HG02840 (cell line): ENCODE data around the gene MYH6.
"Not testable (repeated sequence)": the region's sequence is repeated elsewhere in the genome, so short reads cannot be mapped to it uniquely, and the experiment has no call there.

Experiments used
- ATAC-seq: cut with Tn5 transposase; IDR thresholded peaks from one replicate; pipeline ENCODE4 v1.9.1; 2021; ENCODE audit warnings: mild to moderate bottlenecking, moderate library complexity, moderate number of reproducible peaks; ENCODE audit not compliant: unreplicated experiment, low FRiP score

The MYH6 gene

GRCh38 chr14:23415821-23416778 lies 8.0 kb upstream of the MYH6 start:
- ATAC-seq: no peak

GRCh38 chr14:23414906-23415820 lies 7.1 kb upstream of the MYH6 start:
- no peak for ATAC-seq

- ATAC-seq: no peak
These were observed 6.2 kb upstream of the MYH6 start for GRCh38 chr14:23414254-23414653.

DNA sequence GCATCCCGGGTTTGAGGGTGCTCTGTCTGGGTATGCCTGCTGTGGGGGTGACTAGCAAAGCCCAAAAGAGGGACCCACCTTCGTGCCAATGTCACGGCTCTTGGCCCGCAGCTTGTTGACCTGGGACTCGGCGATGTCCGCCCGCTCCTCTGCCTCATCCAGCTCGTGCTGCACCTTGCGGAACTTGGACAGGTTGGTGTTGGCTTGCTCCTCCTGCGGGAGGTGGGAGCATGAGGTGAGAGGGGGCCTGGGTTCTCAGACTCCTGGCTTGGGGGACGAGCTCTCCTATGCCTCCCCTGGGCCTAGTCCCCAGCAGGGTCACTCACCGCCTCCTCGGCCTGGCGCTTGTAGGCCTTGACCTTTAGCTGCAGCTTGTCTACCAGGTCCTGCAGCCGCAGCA lies 5.6 kb upstream of the MYH6 start:
- no peak for ATAC-seq

GRCh38 chr14:23411563-23412525 lies 3.8 kb upstream of the MYH6 start:
- ATAC-seq: no peak

DNA sequence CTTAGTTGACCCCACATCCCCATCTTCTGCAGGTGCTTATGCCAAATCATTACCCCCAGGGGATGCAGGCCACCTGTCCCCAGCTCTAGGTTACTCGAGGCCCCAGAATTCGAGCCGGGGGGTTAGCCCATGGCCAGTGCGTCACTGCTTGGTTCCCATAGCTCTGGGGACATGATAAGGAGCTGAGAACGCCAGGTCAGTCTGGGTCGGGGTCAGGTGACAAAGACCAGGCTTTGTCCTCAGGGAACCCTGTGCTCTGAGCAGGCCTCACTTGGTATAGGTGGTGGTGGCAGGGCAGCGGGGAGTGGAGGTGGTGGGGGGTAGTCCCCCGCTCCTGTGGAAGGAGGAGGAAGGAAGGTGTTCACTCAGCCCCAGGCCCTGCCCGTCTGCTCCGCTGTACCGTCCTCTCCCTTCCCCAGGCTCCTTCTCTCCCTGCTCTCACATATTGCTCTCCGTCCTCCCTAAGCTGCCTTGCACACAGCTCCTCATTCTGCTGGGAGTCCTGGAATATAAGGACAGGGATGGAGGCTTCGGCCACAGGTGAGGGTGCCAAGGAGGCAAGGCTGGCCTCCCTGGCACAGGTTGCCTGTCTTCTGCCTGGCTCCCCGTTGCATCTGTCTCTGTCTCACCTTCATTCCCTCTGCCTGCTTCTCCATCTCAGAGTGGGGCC lies 2.0 kb upstream of the MYH6 start:
- no peak for ATAC-seq

DNA sequence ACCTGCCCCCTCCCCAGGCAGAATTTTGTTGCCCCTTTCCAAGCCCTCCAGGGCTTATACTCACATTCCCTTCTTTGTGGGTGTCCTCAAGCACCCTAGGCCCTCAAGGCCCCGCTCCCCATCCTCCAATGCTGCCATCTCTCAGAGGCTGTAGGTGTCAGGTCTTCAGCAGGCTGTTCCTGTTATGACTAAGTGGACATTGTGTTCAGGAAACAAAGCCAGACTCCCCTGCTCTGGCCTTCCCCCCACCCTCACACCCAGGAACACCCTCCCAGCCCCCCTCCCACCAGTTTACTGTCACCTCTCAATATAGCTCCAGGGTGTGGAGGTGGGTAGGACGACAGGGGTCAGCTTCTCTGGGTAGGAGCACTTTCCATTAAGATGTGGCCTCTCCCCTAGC lies 1.4 kb upstream of the MYH6 start:
- ATAC-seq: no peak

DNA sequence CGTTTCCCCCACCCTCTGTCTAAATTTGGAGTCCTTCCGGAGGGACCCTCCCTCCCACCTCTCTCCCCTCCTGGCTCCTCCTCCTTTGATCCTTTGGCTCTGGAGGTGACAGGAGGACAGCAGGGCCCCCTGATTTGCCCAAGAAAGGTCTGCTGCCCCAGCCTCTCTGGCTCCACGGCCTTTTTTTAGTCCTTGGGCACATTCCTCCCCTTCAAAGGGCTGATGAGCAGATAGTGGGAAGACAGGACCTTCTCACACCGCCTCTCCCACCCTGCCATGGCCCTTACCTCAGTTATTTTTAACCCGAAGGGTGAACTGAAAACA lies 196 bp upstream of the MYH6 start:
- ATAC-seq: no peak

GRCh38 chr14:23406725-23407355 lies 1.2 kb downstream of the MYH6 start:
- ATAC-seq: no peak

DNA sequence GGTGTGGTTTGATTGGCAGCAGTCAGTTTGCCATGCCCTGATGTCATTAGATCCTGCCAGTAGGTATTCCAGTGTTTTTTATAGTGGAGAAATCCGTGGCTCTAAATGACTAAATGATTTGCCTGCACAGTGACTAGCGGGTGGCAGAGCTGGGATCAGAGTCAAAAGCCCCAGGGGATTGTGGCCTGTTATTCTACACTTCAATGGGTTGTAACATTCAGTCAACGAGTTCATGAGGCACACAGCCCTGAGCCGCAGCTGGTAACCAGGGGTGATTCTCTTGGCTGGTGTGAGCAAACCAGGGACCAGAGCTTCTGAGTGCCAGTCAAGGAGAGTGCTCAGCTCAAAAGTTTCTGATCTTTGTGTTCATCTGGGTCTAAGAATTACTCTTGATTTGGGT lies 1.8 kb downstream of the MYH6 start:
- ATAC-seq: no peak

DNA sequence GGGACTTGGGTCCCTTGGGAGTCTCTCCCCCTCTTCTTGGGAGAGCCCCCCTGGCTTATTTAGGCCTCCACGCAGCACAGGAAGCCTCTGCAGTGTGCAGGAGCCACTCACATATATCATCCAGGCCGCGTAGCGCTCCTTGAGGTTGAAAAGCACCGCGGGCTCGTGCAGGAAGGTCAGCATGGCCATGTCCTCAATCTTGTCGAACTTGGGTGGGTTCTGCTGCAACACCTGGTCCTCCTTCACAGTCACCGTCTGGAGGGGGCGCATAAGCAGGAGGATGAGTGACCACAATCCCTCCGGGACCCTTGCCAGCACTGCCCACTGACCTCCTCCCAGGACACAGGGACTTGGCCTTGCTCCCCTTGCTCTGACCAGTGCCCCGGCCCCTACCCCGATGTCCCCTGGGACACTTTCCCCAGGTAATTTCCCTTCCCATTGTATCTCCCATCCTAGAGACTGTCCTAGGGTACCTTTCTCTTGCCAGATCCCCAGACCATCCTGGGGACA lies 2.5 kb downstream of the MYH6 start:
- no peak for ATAC-seq

DNA sequence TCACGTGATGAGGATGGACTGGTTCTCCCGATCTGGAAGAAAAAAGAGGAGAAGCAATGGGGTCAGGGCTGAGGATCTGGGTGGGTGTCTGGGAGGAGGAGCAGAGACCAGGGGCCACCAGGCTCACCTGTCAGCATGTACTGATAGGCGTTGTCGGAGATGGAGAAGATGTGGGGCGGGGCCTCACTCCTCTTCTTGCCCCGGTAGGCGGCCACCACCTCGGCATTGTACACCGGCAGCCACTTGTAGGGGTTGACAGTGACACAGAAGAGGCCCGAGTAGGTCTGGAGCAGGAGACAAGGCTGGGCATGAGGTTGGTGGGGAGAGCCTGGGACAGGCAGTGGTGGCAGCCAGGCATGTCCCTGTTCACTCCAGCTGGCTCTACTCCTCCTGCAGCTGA lies 3.0 kb downstream of the MYH6 start:
- no peak for ATAC-seq

- ATAC-seq: no peak
These were observed 3.7 kb downstream of the MYH6 start for GRCh38 chr14:23404331-23404900.

DNA sequence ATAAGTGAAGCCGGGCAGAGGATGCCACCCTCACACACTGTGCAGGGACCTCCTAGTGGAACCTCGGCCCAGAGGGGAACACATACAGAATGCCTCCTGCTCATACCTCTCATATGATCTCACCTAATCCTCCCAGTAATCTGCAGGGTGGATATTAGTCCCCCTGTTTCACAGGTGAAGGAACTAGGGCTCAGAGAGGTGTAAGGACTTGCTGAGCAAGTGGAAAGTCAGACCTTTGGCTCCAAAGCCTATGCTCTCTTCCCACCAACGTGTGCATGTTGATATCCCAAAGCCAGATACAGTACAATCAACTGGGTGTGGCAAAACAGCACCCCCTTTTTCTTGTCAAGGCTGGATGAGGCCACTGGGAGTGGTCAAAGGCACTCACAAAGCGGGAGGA lies 4.2 kb downstream of the MYH6 start:
- no peak for ATAC-seq

DNA sequence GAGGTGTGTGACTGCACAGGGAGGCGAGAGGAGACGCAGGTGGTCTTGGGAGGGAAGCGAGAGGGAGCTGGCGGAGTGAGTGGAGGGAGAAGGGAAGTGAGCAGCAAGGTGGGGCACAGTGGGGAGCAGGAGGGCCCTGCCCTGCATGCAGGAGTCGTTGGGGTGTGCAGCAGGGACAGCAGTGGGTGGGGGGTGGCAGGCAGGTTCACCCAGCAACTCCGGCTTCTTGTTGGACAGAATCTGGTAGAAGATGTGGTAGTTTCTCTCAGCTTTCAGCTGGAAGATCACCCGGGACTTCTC lies 5.0 kb downstream of the MYH6 start:
- no peak for ATAC-seq

DNA sequence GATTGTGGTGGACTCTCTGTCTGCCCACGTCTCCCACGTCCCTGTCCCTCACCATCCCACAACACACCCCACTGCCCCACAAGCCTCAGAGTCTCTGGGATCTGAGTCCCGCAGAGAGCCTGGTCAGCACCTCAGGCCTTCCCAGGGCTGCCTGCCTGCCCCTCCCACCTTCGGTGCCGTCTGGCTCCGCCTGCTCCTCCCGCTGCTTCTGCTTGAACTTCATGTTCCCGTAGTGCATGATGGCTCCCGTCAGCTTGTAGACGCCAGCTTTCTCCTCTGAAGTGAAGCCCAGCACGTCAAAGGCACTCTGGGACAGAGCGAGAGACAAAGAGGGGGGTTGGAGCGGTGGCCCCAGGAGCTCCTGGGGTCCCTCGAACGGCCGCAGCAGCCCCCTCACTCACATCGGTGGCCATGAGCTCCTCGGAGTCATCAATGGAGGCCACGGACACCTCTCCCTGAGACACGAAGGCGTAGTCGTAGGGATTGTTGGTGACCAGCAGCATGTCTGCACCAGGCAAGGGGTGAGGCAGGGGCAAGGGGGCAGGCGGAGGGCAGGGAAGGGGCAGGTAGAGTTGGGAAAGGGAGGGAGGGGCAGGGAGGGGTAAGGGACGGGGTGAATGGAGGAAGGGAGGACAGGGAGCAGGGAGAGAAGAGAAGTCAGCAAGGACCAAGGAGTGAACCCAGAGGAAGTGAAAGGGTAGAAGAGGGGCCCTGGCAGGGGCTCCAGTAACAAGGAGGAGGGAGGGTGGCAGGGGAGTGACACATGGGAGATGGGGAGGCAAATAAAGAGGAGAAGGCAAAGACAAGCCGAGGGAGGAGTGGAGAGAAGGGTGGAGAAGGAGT lies 5.6 kb downstream of the MYH6 start:
- ATAC-seq: no peak

GRCh38 chr14:23401291-23401690 lies 6.8 kb downstream of the MYH6 start:
- no peak for ATAC-seq

- not testable (repeated sequence) for ATAC-seq
These were observed 7.5 kb downstream of the MYH6 start for GRCh38 chr14:23400496-23401149.
